HEK293 (cell line): ENCODE data around the gene DLG2.

Experiments used
- CTCF ChIA-PET: fragments of 350-600 bp; formaldehyde crosslinking; extraction: SDS; loops from one replicate; lab custom pipeline; 2021; ENCODE audit warnings: antibody characterized with exemption; lab: Yijun Ruan, JAX
- POLR2A ChIA-PET: fragments of 300-600 bp; formaldehyde crosslinking; extraction: SDS; loops from one replicate; lab custom pipeline; 2020; ENCODE audit warnings: antibody characterized with exemption, inconsistent platforms; lab: Yijun Ruan, JAX
- H3K27ac ChIP-seq: fragments of 200-500 bp; sonication (Bioruptor generic); 2 replicates; pipeline ENCODE4 v1.5.1; 2014; ENCODE audit warnings: low read depth, low read length, control low read depth, inconsistent platforms; ENCODE audit errors: extremely low read depth
- H3K36me3 ChIP-seq, 2 experiments: fragments of 200-500 bp in 1 of 2; sonication (Bioruptor generic) in 1 of 2; 1 replicate in 1 of 2; 2 replicates in 1 of 2; pipeline ENCODE4 v1.5.1; 2014 to 2017; ENCODE audit warnings: inconsistent platforms in 2 of 2, low read length in 2 of 2; ENCODE audit not compliant: control insufficient read depth in 2 of 2, insufficient read depth in 1 of 2
- H3K4me1 ChIP-seq: fragments of 200-500 bp; sonication (Bioruptor generic); 2 replicates; pipeline ENCODE4 v1.5.1; 2014; ENCODE audit warnings: mild to moderate bottlenecking, low read length, inconsistent platforms; ENCODE audit not compliant: control insufficient read depth, insufficient read depth
- H3K4me3 ChIP-seq: 2 replicates; pipeline ENCODE4 v1.5.1; 2011; ENCODE audit warnings: low read depth, mild to moderate bottlenecking, control low read depth, low read length, moderate library complexity
- H3K9me3 ChIP-seq: fragments of 200-500 bp; sonication (Bioruptor generic); 2 replicates; pipeline ENCODE4 v1.5.1; 2014; ENCODE audit warnings: low read depth, low read length, inconsistent platforms; ENCODE audit not compliant: control insufficient read depth, insufficient read depth
- ATF2 ChIP-seq: fragments of 450-650 bp; formaldehyde crosslinking; IDR thresholded peaks from 2 replicates; pipeline ENCODE4 v1.5.1; 2016; ENCODE audit warnings: missing biosample characterization, missing genetic modification characterization, low read depth
- BCL6B ChIP-seq: fragments of 450-650 bp; formaldehyde crosslinking; IDR thresholded peaks from 2 replicates; pipeline ENCODE4 v1.5.1; 2017; ENCODE audit warnings: missing biosample characterization, missing genetic modification characterization
- SP2 ChIP-seq: fragments of 450-650 bp; formaldehyde crosslinking; IDR thresholded peaks from 2 replicates; pipeline ENCODE4 v1.5.1; 2016; ENCODE audit warnings: missing biosample characterization, missing genetic modification characterization
- YY2 ChIP-seq: fragments of 450-650 bp; formaldehyde crosslinking; IDR thresholded peaks from 2 replicates; pipeline ENCODE4 v1.5.1; 2016; ENCODE audit warnings: missing biosample characterization, missing genetic modification characterization
- ZBTB11 ChIP-seq: fragments of 450-650 bp; formaldehyde crosslinking; conservative IDR thresholded peaks from 2 replicates; pipeline ENCODE4 v1.5.1; 2016; ENCODE audit warnings: low read depth, missing biosample characterization, missing genetic modification characterization
- ZBTB17 ChIP-seq: fragments of 450-650 bp; formaldehyde crosslinking; IDR thresholded peaks from 2 replicates; pipeline ENCODE4 v1.5.1; 2016; ENCODE audit warnings: missing biosample characterization, missing genetic modification characterization
- ZFP41 ChIP-seq: fragments of 450-650 bp; formaldehyde crosslinking; IDR thresholded peaks from 2 replicates; pipeline ENCODE4 v1.5.1; 2016; ENCODE audit warnings: missing biosample characterization, missing genetic modification characterization, borderline replicate concordance
- ZNF112 ChIP-seq: fragments of 450-650 bp; formaldehyde crosslinking; IDR thresholded peaks from 2 replicates; pipeline ENCODE4 v1.5.0; 2017; ENCODE audit warnings: missing biosample characterization, missing genetic modification characterization
- ZNF175 ChIP-seq: fragments of 450-650 bp; formaldehyde crosslinking; IDR thresholded peaks from 2 replicates; pipeline ENCODE4 v1.5.1; 2016; ENCODE audit warnings: missing biosample characterization, missing genetic modification characterization
- ZNF211 ChIP-seq: fragments of 450-650 bp; formaldehyde crosslinking; IDR thresholded peaks from 2 replicates; pipeline ENCODE4 v1.5.1; 2016; ENCODE audit warnings: low read depth, missing biosample characterization, missing genetic modification characterization
- ZNF223 ChIP-seq: fragments of 450-650 bp; formaldehyde crosslinking; IDR thresholded peaks from 2 replicates; pipeline ENCODE4 v1.5.1; 2016; ENCODE audit warnings: missing biosample characterization, missing genetic modification characterization
- ZNF362 ChIP-seq: fragments of 450-650 bp; formaldehyde crosslinking; IDR thresholded peaks from 2 replicates; pipeline ENCODE4 v1.5.1; 2016; ENCODE audit warnings: missing biosample characterization, missing genetic modification characterization
- ZNF529 ChIP-seq: fragments of 450-650 bp; formaldehyde crosslinking; IDR thresholded peaks from 2 replicates; pipeline ENCODE4 v1.5.1; 2017; ENCODE audit warnings: missing genetic modification characterization, missing biosample characterization; ENCODE audit not compliant: insufficient replicate concordance
- ZNF623 ChIP-seq: fragments of 450-650 bp; formaldehyde crosslinking; IDR thresholded peaks from 2 replicates; pipeline ENCODE4 v1.5.1; 2016; ENCODE audit warnings: missing biosample characterization, missing genetic modification characterization
- ZNF670 ChIP-seq: fragments of 450-650 bp; formaldehyde crosslinking; IDR thresholded peaks from 2 replicates; pipeline ENCODE4 v1.5.1; 2016; ENCODE audit warnings: missing biosample characterization, missing genetic modification characterization, low read depth
- ZNF768 ChIP-seq: fragments of 450-650 bp; formaldehyde crosslinking; IDR thresholded peaks from 2 replicates; pipeline ENCODE4 v1.5.1; 2018; ENCODE audit warnings: missing biosample characterization, mild to moderate bottlenecking, missing genetic modification characterization
- ZSCAN16 ChIP-seq: fragments of 450-650 bp; formaldehyde crosslinking; IDR thresholded peaks from 2 replicates; pipeline ENCODE4 v1.5.1; 2016; ENCODE audit warnings: missing biosample characterization, missing genetic modification characterization
- TF ChIP-seq, protein P1 (sequence below): fragments of 450-650 bp; formaldehyde crosslinking; IDR thresholded peaks from 2 replicates; pipeline ENCODE4 v1.5.1; 2016; ENCODE audit warnings: missing biosample characterization, missing genetic modification characterization
- TF ChIP-seq, protein P2 (sequence below): fragments of 450-650 bp; formaldehyde crosslinking; IDR thresholded peaks from 2 replicates; pipeline ENCODE4 v1.5.1; 2016; ENCODE audit warnings: missing biosample characterization, missing genetic modification characterization, borderline replicate concordance
- TF ChIP-seq, protein P3 (sequence below): fragments of 450-650 bp; formaldehyde crosslinking; IDR thresholded peaks from 2 replicates; pipeline ENCODE4 v1.5.1; 2016; ENCODE audit warnings: missing biosample characterization, missing genetic modification characterization

The DLG2 gene

GRCh38 chr11:83583757-83584366 lies 2043.3 kb downstream of the DLG2 start:
- Histone ChIP-seq H3K4me3 (no peak overlapping the region), H3K36me3 (no peaks in the 10 kb centered on the region)
- POLR2A ChIA-PET = no interaction called here

More at GRCh38 chr11:83583757-83584366, 2043.3 kb downstream of the DLG2 start:
- TF ChIP-seq ZBTB11 (tag by site-specific recombination) = no peak
- no peak for TF ChIP-seq BCL6B (tag by site-specific recombination)
- no peak for TF ChIP-seq ZNF768 (tag by site-specific recombination)
- TF ChIP-seq, protein P1, sequence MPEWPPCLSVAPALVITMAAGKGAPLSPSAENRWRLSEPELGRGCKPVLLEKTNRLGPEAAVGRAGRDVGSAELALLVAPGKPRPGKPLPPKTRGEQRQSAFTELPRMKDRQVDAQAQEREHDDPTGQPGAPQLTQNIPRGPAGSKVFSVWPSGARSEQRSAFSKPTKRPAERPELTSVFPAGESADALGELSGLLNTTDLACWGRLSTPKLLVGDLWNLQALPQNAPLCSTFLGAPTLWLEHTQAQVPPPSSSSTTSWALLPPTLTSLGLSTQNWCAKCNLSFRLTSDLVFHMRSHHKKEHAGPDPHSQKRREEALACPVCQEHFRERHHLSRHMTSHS = no peak
- TF ChIP-seq ZBTB17 (tag by site-specific recombination) = no peak
- TF ChIP-seq YY2 (tag by site-specific recombination) = no peak
- TF ChIP-seq ZFP41 (tag by site-specific recombination) = no peak
- TF ChIP-seq ZNF623 (tag by site-specific recombination) = no peak
- no peak for TF ChIP-seq ZNF112 (tag by site-specific recombination)
- TF ChIP-seq ZNF211 = no peak
- no peak for TF ChIP-seq ZNF529
- TF ChIP-seq, protein P2, sequence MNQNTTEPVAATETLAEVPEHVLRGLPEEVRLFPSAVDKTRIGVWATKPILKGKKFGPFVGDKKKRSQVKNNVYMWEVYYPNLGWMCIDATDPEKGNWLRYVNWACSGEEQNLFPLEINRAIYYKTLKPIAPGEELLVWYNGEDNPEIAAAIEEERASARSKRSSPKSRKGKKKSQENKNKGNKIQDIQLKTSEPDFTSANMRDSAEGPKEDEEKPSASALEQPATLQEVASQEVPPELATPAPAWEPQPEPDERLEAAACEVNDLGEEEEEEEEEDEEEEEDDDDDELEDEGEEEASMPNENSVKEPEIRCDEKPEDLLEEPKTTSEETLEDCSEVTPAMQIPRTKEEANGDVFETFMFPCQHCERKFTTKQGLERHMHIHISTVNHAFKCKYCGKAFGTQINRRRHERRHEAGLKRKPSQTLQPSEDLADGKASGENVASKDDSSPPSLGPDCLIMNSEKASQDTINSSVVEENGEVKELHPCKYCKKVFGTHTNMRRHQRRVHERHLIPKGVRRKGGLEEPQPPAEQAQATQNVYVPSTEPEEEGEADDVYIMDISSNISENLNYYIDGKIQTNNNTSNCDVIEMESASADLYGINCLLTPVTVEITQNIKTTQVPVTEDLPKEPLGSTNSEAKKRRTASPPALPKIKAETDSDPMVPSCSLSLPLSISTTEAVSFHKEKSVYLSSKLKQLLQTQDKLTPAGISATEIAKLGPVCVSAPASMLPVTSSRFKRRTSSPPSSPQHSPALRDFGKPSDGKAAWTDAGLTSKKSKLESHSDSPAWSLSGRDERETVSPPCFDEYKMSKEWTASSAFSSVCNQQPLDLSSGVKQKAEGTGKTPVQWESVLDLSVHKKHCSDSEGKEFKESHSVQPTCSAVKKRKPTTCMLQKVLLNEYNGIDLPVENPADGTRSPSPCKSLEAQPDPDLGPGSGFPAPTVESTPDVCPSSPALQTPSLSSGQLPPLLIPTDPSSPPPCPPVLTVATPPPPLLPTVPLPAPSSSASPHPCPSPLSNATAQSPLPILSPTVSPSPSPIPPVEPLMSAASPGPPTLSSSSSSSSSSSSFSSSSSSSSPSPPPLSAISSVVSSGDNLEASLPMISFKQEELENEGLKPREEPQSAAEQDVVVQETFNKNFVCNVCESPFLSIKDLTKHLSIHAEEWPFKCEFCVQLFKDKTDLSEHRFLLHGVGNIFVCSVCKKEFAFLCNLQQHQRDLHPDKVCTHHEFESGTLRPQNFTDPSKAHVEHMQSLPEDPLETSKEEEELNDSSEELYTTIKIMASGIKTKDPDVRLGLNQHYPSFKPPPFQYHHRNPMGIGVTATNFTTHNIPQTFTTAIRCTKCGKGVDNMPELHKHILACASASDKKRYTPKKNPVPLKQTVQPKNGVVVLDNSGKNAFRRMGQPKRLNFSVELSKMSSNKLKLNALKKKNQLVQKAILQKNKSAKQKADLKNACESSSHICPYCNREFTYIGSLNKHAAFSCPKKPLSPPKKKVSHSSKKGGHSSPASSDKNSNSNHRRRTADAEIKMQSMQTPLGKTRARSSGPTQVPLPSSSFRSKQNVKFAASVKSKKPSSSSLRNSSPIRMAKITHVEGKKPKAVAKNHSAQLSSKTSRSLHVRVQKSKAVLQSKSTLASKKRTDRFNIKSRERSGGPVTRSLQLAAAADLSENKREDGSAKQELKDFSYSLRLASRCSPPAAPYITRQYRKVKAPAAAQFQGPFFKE (tag by site-specific recombination) = no peak
- TF ChIP-seq ZNF223 = no peak
- TF ChIP-seq ZSCAN16 (tag by site-specific recombination) = no peak
- no peak for TF ChIP-seq ZNF362 (tag by site-specific recombination)
- no peak for TF ChIP-seq ATF2 (tag by site-specific recombination)
- no peak for TF ChIP-seq ZNF670 (tag by site-specific recombination)
- no peak for TF ChIP-seq ZNF175
- TF ChIP-seq, protein P3, sequence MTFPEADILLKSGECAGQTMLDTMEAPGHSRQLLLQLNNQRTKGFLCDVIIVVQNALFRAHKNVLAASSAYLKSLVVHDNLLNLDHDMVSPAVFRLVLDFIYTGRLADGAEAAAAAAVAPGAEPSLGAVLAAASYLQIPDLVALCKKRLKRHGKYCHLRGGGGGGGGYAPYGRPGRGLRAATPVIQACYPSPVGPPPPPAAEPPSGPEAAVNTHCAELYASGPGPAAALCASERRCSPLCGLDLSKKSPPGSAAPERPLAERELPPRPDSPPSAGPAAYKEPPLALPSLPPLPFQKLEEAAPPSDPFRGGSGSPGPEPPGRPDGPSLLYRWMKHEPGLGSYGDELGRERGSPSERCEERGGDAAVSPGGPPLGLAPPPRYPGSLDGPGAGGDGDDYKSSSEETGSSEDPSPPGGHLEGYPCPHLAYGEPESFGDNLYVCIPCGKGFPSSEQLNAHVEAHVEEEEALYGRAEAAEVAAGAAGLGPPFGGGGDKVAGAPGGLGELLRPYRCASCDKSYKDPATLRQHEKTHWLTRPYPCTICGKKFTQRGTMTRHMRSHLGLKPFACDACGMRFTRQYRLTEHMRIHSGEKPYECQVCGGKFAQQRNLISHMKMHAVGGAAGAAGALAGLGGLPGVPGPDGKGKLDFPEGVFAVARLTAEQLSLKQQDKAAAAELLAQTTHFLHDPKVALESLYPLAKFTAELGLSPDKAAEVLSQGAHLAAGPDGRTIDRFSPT = no peak
- no peak for TF ChIP-seq SP2 (tag by site-specific recombination)
- Histone ChIP-seq H3K9me3 (no peaks in the 10 kb centered on the region), H3K4me1 (no peaks in the 10 kb centered on the region), H3K27ac (no peak overlapping the region)
- CTCF ChIA-PET = no interaction called here
